Airway epithelial cell (primary cell): ENCODE measurements around the gene MRPS24. TPM values are rescaled to one million over a fixed set of nuclear protein-coding genes. Genes with fewer than 3 reads are reported as not detected.

Experiments
- total RNA-seq: library from RNA; depleted of rRNA; stranded (reverse); fragments of >200 nt; gene quantifications from 2 replicates; pipeline ENCODE4 v1.2.3, GENCODE V29; 2015

Gene MRPS24
- total RNA-seq, result 156 and 209 TPM in 2 replicates

DNA sequence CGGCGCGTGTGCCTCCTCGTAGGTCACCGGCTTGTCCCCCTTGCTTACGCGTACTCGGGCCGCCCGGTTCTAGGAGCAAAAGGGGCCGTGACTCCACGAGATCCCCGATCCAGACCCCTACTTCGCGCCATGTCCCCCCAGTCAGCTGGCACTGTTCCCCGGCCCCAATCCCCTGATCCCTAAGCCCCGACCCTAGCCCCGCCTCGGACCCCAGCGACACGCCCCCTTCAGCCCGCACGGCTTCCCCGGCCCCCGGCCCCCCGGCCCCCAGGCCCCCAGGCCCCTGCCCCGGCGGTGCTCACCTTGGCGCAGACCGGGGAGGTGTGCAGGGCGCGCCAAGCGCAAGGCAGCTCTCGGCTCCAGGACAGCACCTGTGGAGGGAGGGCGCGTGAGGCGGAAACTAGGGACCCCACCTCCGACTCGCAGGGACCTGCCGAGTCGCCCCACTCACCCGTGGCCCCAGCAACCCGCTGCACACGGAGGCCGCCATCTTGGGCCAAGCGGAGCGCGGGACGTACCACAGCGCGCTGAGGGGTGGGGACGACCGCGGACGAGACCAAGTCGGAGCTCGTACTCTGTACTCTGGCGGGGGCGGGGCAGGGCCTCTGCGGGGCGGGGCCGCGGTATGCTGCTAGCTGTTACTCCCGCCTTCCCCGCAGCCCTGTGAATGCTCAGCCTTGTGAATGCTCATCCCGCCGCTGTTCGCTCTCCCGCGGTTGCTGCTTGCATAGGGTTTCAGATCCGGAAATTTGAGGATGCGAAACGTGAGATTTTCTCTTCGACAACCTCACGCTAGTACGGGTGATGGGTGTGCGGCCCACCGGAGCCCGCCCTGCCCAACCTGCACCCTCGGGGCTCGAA is at the start of gene MRPS24:
Gene MRPS24 (minus strand): TSS at position 512 of the 861 bp plus-strand sequence. CDS start 22 bp downstream, at position 490.

GRCh38 chr7:43906331-43907010 is 37.2 kb upstream of the MRPS24 start, which contains the start of gene URGCP:
Gene URGCP, minus strand, starts transcription at chr7:43906596. Its CDS starts 21 bp downstream, at chr7:43906575.

Other genes starting within 250 kb of the MRPS24 start
- gene COA1, start 140.0 kb downstream of the MRPS24 start, total RNA-seq, result 49.3 and 65.3 TPM in 2 replicates
- 62.6 and 76.1 TPM in 2 replicates for gene BLVRA, start 110.8 kb downstream of the MRPS24 start, total RNA-seq
- gene URGCP, start 37.1 kb upstream of the MRPS24 start, total RNA-seq, result 16.7 and 22.1 TPM in 2 replicates
- gene UBE2D4, start 56.9 kb upstream of the MRPS24 start, total RNA-seq, result 2.0 and 6.0 TPM in 2 replicates
- not detected in 2 replicates for gene SPDYE1, start 128.4 kb upstream of the MRPS24 start, total RNA-seq
- 152 and 186 TPM in 2 replicates for gene DBNL, start 175.2 kb upstream of the MRPS24 start, total RNA-seq
- not detected in 2 replicates for gene PGAM2, start 196.1 kb upstream of the MRPS24 start, total RNA-seq
- 13.5 and 21.2 TPM in 2 replicates for gene POLM, start 213.0 kb upstream of the MRPS24 start, total RNA-seq
- 1.6 and 3.1 TPM in 2 replicates for gene AEBP1, start 234.8 kb upstream of the MRPS24 start, total RNA-seq